Dermis blood vessel endothelial cell (primary cell): ENCODE results near the gene NUCKS1. TPM values are rescaled to one million over a fixed set of nuclear protein-coding genes. Genes with fewer than 3 reads are reported as not detected.

Experiments
- DNase-seq: peaks from one replicate; pipeline ENCODE4 v3.0.0; 2010
- total RNA-seq: library from RNA; depleted of rRNA; stranded (reverse); fragments of >200 nt; gene quantifications from 2 replicates; pipeline ENCODE4 v1.2.3, GENCODE V29; 2014

Gene NUCKS1
- total RNA-seq, 1 donor from 2014 or later: 86.8 TPM

- DNase-seq: no peak
Observed at GRCh38 chr1:205699416-205699815, 50.6 kb downstream of the NUCKS1 start.

DNA sequence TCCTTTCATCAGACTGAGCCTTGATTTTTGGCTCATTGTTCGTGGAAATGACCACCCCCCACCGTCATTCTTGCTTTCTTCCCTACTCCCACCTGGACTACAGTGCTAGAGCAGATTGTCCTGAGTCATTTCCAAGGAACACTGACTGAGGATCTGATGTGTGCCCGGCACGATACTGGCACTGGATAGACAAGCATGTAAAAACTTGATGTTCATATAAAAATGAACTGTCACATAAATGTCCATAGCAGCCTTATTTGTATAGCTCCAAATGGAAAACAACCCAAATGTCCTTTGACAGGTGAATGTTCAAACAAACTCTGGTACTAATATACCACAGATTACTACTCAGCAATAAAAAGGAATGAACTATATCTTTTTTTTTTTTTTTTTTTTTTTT lies 51.1 kb downstream of the NUCKS1 start:
- no peak for DNase-seq

DNA sequence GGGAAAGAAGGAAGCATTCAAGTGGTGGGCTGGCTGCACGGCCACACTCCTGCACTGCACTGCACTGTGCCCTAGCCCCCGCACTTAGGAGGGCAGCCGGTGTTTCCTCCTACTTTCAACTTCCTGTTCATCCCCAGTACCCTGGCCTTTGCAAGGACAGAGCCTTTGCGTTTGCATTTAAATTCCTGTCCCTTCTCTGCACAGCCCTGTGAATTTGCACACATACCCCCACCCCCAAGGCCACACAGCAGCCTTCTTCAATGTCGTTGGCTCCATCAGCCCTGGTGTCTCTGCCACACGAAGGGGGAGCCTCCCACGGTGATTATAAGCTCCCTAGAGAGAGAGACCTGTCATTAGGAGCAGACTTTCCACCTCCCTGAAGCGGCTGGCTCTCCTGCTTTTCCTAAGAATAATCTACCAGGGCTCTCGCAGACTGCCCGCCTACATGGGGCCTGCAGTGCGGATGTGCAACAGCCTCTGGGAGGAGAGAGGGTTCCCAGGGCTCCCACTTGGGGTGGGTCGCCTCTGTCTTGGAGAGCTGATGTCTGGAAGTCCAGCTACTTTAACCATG lies 56.5 kb downstream of the NUCKS1 start:
- no peak for DNase-seq

DNA sequence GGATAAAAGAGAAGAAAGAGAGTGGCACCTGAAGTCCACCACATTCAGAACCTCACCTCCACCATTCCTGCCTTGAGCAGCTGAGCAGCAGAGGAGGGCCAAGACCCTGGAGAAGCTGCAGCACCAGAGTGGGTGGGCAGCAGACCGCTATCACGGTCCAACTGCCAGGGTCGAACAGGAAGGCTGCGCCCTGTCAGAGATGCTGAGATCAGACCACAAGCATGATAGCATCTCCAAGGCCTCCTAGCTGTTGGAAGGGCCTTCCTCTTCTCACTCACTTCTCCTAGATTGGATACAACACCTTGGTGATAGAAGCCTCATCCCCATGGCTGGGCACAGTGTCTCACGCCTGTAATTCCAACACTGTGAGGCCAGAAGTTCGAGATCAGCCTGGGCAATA lies 57.6 kb downstream of the NUCKS1 start:
- no peak for DNase-seq

GRCh38 chr1:205690122-205690756 lies 59.7 kb downstream of the NUCKS1 start:
- no peak for DNase-seq

DNA sequence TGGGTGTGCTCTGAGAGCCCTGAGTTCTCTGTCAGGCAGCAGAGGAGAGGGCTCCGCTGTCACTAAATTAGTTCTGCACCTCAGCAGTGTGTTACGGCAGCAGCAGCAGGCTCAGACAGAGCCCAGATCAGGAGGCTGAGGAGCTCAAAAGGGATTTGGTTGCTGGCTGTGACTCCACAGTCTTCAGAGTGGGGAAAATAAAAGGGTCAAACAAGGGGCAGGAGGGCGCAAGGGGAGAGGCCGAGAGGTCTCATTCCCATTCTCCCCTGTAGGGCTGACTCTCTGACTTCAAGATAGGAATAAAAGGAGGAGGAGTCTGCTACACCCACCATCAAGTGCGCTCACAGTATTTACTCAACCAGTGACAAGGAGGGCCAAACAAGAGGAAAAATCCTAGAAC lies 60.5 kb downstream of the NUCKS1 start:
- DNase-seq: no peak

- no peak for DNase-seq
Observed at GRCh38 chr1:205688171-205689080, 61.6 kb downstream of the NUCKS1 start.

DNA sequence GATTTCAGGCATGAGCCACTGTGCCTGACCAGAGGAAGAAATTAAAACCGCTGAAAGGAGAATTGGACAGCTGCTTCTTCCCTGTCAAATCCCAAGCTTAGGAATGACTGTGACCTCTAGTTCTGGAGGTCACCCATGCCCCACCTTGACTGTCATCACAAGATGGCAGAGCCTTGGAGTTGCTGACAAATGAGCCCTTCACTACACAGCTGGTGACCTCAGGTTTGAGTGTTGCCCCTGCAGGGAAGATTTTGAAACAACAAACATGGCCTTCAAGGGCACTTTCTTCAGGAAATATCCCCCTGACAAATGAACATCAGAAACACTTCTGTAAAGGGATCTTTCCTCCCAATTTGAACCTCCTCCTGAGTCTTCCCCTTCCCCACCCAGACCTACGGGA lies 62.7 kb downstream of the NUCKS1 start:
- DNase-seq: no peak

DNA sequence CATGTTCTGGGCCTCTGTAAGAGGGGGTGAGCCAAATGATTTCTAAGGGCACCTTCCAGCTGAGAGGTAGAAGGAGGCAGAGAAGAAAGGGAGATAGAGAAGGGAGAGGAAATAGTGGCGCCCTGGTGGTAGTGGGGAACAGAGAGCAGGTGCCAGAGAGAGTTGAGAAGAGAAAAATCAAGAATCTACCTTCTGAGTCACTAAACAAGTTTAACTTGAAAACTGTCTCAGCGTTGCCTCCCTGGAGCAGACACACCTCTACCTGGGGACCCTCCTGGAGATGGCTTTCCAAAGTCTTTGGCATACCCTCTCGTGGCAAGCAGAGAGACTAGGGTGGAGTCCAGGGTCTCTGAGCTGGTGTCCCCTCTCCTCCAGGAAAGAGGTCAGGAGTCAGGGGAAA lies 68.6 kb downstream of the NUCKS1 start:
- DNase-seq: no peak

- DNase-seq: no peak
Observed at GRCh38 chr1:205680073-205680851, 69.7 kb downstream of the NUCKS1 start, which contains the start of gene SLC45A3. Gene SLC45A3 (minus strand): TSS chr1:205680509. CDS start chr1:205664656, 15,853 bp downstream.

DNA sequence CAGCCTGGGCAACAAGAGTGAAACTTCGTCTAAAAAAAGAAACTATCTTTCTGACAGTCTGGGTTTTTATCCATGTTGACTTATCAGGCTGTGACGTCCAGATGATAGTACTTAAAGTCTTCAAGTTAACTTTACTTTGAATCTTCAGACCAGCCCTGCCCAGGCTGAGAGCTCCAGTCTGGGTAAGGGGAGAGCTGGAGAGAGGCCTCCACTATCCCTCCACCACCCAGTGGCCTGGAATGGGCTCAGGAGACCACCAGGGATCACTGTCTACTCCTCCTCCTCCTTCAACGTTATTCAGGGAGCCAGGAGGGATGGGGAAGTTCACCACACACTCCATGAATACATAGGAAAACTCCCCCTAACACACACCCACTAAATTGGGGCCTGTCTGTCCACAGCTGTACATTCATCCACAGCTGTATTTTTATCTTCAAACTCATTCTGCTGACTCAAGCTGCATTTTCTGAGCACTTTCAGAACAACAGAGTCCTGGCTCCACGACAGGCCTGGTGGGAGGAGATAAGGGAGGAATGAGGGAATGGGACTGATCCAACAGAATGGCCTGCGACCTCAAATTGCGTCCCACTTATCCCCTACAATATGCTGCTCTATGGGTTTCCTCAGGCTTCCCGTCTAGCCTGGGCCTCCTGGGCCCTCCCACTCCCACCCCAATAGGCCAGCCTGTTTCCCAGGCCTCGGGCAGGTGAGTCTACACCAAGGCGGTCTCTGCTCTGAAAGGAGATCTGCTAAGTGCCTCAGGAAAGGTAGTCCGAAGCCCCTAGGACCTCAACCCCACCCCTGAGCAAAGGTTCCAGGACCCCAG lies 71.5 kb downstream of the NUCKS1 start:
- no peak for DNase-seq

- DNase-seq: no peak
Observed at GRCh38 chr1:205677167-205677566, 72.8 kb downstream of the NUCKS1 start.

DNA sequence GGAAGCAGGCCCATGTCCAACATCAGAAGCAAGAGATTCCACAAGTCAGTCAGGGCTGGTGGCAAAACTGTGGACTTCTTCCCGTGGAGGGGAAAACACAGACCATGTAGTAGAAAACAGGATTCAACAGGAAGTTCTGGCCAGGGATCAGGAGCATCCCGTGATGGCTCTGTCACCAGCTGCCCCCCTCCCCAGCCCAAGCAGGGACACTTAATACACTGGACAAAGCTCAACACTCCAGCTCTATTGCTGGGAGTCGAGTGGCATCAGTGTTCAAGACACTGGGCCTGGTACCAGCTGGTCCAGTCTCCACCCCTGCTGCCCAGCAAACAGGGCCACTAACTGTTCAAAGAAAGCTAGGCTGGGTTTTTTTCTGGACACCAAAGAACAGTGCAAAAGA lies 73.4 kb downstream of the NUCKS1 start:
- DNase-seq: no peak

DNA sequence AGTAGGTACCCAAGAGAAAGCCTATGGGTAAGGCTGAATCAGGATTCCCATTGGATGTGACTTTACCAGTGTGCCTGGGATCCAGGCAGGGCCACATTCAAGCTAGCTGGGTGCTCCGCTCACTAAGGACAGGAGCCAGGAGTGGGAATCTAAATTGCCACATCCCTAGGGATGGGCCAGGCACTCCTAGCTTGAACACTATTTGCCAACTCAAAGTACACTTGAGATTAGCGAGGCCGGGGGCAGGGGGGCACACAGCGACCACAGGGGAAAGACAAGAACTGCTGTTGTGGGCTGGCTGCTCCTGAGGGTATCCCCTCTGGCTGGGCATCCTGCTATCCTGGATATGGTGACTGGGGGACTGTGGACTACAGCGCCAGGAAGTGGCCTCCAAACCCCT lies 74.0 kb downstream of the NUCKS1 start:
- DNase-seq: no peak

DNA sequence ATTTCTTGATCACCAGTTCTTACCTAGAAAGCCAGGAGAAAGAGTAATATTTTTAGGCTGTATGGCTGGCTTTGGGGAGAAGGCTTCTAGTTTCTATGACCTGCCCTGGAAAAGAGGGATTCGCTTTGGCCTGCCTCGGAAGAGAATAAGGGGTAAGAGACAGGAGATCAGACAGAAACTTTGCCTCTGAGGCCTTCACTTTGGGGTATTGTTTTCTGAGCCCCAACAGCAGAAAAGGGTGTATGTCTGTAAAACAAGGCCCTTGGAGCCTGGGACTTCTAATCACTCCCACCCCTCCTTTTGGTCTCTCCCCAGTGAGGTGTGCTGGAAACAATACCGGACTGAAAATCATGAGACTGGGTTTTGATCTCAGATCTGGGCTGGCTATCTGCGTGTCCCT lies 74.7 kb downstream of the NUCKS1 start:
- DNase-seq: no peak

DNA sequence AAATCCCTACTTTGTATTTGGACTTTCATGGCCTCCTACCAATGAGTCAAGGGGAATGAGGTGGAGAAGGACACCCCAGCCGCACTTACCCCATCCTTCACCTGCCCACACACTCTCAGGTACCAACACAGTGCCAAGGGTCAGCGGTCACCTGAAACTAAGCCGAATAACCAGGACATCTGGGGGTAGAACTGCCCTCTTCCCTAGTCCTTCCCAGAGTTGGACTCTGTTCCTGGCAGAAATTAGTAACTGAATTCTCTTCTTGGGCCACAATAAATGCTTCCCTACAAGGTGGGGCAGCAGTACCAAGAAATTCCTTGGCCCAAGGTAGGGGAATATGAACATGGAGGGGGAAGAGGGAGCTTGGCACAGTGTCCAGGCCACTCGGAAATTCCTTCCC lies 77.0 kb downstream of the NUCKS1 start:
- DNase-seq: no peak

DNA sequence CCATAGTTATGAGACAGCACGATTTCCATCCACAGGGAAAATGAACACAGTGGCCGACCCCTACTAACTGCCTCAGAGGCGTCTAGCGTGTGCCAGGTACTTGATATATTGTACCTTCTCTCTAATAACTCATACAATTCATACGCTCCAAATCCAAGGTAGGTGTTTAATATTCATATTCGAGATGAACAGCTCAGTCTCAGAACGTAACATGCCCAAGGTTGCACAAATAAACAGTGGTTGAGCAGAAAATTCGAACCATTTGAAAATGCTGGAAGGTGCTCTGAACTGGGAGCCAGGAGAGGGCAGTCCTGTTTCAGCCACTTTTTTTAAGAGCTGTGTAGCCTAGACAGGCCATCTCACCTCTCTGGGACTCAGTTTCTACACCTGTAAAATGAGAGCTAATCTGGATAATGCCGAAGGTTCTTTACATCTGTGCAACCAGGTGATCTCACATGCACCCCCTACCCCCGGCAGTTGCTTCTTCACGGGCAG lies 77.5 kb downstream of the NUCKS1 start:
- no peak for DNase-seq

DNA sequence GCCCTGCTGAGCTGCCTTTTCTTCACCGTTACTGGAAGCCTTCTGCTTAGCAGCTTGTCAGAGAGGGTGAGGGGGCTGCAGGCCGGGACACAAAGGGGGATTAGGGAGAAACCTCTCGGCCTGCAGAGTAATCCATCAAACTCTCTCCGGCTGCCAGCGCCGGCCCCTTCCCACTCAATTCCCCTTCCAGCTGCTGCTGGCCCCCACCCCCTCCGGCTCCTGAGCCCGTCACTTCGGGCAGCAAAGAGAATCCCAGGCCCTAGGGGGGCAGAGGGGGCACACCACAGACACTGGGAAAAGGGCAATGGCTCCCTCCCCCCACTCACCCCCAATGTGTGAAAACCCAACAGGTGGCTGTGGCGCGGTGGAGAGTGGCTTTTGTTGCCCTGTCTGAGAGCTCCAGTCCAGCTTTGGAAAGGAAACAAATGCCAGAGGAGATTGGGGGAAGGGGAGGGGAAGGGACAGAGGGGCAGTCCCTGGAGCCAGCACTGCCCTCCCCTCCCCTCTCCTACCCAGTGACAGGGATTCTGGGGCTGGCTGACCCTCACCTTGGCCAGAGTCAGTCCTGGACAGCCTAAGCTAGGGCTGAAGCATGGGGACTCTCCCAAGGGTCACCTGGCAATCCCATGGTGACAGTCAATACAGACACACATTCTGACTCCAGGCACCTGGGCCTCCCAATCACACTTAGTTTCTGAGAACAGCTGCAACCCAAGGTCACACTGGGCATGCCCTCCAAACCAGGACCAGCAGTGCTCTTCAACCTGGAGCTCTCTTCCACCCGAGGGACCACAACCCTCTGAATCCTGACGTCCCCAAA lies 79.2 kb downstream of the NUCKS1 start:
- no peak for DNase-seq

- no peak for DNase-seq
Observed at GRCh38 chr1:205670150-205670446, 79.9 kb downstream of the NUCKS1 start.

GRCh38 chr1:205669341-205670149 lies 80.4 kb downstream of the NUCKS1 start:
- DNase-seq: no peak
